Measurements from ENCODE around the gene COBLL1. TPM values are rescaled to one million over a fixed set of nuclear protein-coding genes. Genes with fewer than 3 reads are reported as not detected.
"Not testable (repeated sequence)": the region's sequence is repeated elsewhere in the genome, so short reads cannot be mapped to it uniquely, and the experiment has no call there.

Gene COBLL1
- total RNA-seq, 1 donor from 2014 or later, result 13.3 TPM

DNA sequence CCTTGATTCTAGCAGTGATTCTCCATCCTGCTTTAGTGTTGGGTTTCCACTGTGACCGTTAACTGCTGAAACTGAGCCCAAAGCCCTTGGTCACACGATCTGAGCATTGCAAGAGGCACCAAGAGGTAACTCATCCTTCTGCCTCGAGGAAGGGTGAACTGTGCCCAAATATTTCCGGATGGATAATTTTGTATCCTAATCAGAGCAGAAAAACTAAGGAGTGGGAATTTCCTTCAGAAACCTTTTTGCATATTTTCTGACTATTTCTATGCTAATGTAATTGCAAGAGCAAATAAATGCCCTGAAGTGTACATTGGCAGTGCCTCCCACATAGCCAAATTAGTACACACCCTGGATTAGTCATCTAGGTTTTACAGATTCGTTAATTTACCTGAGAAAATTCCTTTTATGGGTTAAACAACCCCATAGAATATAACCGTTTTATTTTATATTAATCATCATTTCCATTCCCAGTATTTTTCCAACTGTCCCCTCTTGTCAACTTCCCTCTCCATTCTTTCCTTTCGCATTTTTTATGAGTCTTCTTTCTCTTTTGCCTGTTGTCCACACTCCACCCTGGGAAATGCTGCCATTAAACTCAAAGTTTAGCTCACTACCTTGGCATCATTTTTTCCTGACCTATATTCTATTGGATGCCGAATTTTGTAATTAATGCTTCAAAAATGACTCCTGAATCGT lies 31.7 kb upstream of the COBLL1 start:
- Histone ChIP-seq H3K27me3 (no peaks in the 10 kb centered on the region), H3K9me3 (no peaks in the 10 kb centered on the region), H3K27ac (no peak overlapping the region), H3K4me1 (no peaks in the 10 kb centered on the region), H3K36me3 (no peaks in the 10 kb centered on the region), H3K4me3 (no peak overlapping the region)
- intact Hi-C loops (cut with DNase I), result no loop called here
- no peak for DNase-seq (ENCODE audit: low spot score in 2 of 2)
- TF ChIP-seq, protein P1, sequence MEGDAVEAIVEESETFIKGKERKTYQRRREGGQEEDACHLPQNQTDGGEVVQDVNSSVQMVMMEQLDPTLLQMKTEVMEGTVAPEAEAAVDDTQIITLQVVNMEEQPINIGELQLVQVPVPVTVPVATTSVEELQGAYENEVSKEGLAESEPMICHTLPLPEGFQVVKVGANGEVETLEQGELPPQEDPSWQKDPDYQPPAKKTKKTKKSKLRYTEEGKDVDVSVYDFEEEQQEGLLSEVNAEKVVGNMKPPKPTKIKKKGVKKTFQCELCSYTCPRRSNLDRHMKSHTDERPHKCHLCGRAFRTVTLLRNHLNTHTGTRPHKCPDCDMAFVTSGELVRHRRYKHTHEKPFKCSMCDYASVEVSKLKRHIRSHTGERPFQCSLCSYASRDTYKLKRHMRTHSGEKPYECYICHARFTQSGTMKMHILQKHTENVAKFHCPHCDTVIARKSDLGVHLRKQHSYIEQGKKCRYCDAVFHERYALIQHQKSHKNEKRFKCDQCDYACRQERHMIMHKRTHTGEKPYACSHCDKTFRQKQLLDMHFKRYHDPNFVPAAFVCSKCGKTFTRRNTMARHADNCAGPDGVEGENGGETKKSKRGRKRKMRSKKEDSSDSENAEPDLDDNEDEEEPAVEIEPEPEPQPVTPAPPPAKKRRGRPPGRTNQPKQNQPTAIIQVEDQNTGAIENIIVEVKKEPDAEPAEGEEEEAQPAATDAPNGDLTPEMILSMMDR (IDR thresholded peaks at IDR 0.05), result no peak

DNA sequence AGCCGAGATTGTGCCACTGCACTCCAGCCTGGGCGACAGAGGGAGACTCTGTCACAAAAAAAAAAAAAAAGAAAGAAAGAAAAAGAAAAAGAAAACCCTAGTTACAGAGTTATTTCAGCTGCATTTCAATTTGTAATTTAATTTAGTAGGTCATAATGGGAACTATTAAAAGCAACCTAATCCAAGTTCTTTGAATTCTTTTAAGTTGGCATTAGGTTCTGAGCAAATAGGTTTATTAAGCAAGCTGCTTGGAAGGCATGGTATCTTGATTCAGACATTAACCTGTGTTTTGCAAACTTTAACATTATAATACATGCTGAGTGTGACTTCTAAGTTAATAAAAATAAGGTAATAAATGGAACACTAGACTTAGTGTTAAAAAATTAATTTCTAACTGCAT lies 29.8 kb upstream of the COBLL1 start:
- TF ChIP-seq, protein P1 (IDR thresholded peaks at IDR 0.05), result no peak
- intact Hi-C loops (cut with DNase I), result no loop called here
- H3K27ac ChIP-seq, result no peak overlapping the region
- H3K27me3 ChIP-seq, result no peaks in the 10 kb centered on the region
- no peaks in the 10 kb centered on the region for H3K4me1 ChIP-seq
- DNase-seq (ENCODE audit: low spot score in 2 of 2), result no peak
- H3K36me3 ChIP-seq, result no peaks in the 10 kb centered on the region
- no peaks in the 10 kb centered on the region for H3K9me3 ChIP-seq
- no peak overlapping the region for H3K4me3 ChIP-seq

DNA sequence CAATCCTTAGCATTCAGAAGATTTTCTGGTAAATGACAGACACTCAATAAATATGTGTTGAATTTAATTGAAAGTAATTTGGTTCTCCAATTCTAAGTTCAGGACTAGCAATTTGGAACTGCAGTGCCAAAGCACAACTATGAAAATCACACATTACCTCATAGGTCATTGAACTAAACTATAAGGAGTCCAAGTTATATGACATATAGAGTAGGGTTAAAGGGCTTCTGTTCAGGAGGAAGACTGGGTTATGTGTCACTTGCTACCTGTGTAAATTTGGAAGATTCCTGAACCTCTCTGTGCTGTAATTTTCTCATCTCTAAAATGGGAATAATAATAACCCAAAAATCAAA lies 27.8 kb upstream of the COBLL1 start:
- intact Hi-C loops (cut with DNase I), result no loop called here
- TF ChIP-seq, protein P1 (IDR thresholded peaks at IDR 0.05), result no peak
- Histone ChIP-seq H3K9me3 (no peaks in the 10 kb centered on the region), H3K4me3 (no peak overlapping the region), H3K27me3 (no peaks in the 10 kb centered on the region), H3K36me3 (no peaks in the 10 kb centered on the region), H3K4me1 (no peaks in the 10 kb centered on the region), H3K27ac (no peak overlapping the region)
- DNase-seq (ENCODE audit: low spot score in 2 of 2), result no peak

GRCh38 chr2:164868563-164869419 lies 27.2 kb upstream of the COBLL1 start:
- TF ChIP-seq, protein P1 (IDR thresholded peaks at IDR 0.05), result no peak
- intact Hi-C loops (cut with DNase I), result no loop called here
- H3K27me3 ChIP-seq, result no peaks in the 10 kb centered on the region
- H3K27ac ChIP-seq, result no peak overlapping the region
- H3K9me3 ChIP-seq, result no peaks in the 10 kb centered on the region
- no peaks in the 10 kb centered on the region for H3K4me1 ChIP-seq
- no peak overlapping the region for H3K4me3 ChIP-seq
- DNase-seq (ENCODE audit: low spot score in 2 of 2), result no peak
- H3K36me3 ChIP-seq, result no peaks in the 10 kb centered on the region

GRCh38 chr2:164867779-164868397 lies 26.3 kb upstream of the COBLL1 start:
- Histone ChIP-seq H3K4me3 (no peak overlapping the region), H3K36me3 (no peaks in the 10 kb centered on the region), H3K27me3 (no peaks in the 10 kb centered on the region), H3K4me1 (no peaks in the 10 kb centered on the region), H3K27ac (no peak overlapping the region), H3K9me3 (no peaks in the 10 kb centered on the region)
- no peak for DNase-seq (ENCODE audit: low spot score in 2 of 2)
- intact Hi-C loops (cut with DNase I), result no loop called here
- TF ChIP-seq, protein P1 (IDR thresholded peaks at IDR 0.05), result no peak

GRCh38 chr2:164866381-164866780 lies 24.8 kb upstream of the COBLL1 start:
- H3K27ac ChIP-seq; H3K27me3 ChIP-seq; DNase-seq (ENCODE audit: low spot score in 2 of 2); intact Hi-C loops (cut with DNase I); H3K4me1 ChIP-seq; H3K4me3 ChIP-seq; H3K9me3 ChIP-seq; H3K36me3 ChIP-seq: not testable (repeated sequence)
